ENCODE measurements around the gene ANXA1. TPM values are rescaled to one million over a fixed set of nuclear protein-coding genes. Genes with fewer than 3 reads are reported as not detected.

The ANXA1 gene
- total RNA-seq, 1 donor from 2014 or later: 90.8 TPM

DNA sequence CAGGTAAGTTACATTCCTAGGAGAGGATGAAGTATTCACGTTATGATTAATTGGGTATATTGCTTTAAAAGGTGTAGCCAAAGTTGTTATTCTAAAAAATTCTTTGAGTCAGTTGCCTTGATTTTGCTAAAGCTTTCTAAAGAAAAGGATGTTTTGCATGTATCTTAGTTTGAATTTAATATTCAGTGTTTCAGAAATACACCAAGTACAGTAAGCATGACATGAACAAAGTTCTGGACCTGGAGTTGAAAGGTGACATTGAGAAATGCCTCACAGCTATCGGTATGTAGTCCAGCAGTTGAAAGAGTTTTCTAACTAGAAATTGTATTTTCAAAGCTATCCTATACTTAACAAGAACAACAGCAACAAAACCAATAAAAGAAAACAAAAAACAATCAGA, 14.2 kb downstream of the ANXA1 start:
- H3K9ac ChIP-seq (ENCODE audit: low read depth in 1 of 3, low read length in 3 of 3): no peak overlapping the region
- H3K9me3 ChIP-seq (ENCODE audit: control insufficient read depth in 3 of 3, low read length in 3 of 3): no peaks in the 10 kb centered on the region
- H3K27ac ChIP-seq (ENCODE audit: low read depth, low read length): no peak overlapping the region
- H3K4me1 ChIP-seq (ENCODE audit: control insufficient read depth in 3 of 3, insufficient read depth in 3 of 3, low read length in 3 of 3): no peaks in the 10 kb centered on the region
- no peak overlapping the region for H3K4me3 ChIP-seq (ENCODE audit: low read length in 3 of 3)
- no peaks in the 10 kb centered on the region for H3K27me3 ChIP-seq (ENCODE audit: control insufficient read depth in 3 of 3, insufficient read depth in 3 of 3, low read length in 3 of 3)
- H3K36me3 ChIP-seq (ENCODE audit: control insufficient read depth in 3 of 3, insufficient read depth in 3 of 3, low read length in 3 of 3): peaks cover 5 to 34% (median 8%) of the 10 kb centered on the region in 3 donors

DNA sequence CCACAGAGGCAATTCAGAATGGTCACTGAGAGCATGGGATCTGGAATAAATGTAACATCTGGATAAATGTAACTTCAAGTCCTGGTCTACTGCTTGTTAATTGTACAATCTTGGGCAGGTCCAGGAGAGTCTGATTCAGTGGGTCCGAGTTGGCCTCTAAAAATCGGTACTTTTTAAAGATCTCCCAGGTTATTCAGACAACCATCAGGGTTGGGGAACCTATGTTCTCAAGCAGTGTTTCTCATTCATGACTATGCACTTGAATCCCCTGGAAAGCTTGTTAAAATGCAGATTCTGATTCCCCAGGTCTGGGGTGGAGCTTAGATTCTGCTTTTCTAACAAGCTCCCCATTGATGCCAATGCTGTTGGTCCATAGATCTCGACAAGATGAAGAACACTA, 14.8 kb downstream of the ANXA1 start:
- H3K4me3 ChIP-seq (ENCODE audit: low read length in 3 of 3): no peak overlapping the region
- H3K4me1 ChIP-seq (ENCODE audit: control insufficient read depth in 3 of 3, insufficient read depth in 3 of 3, low read length in 3 of 3): no peaks in the 10 kb centered on the region
- H3K27me3 ChIP-seq (ENCODE audit: control insufficient read depth in 3 of 3, insufficient read depth in 3 of 3, low read length in 3 of 3): no peaks in the 10 kb centered on the region
- H3K27ac ChIP-seq (ENCODE audit: low read depth, low read length): no peak overlapping the region
- no peak overlapping the region for H3K9ac ChIP-seq (ENCODE audit: low read depth in 1 of 3, low read length in 3 of 3)
- no peaks in the 10 kb centered on the region for H3K9me3 ChIP-seq (ENCODE audit: control insufficient read depth in 3 of 3, low read length in 3 of 3)
- peaks cover 4 to 30% (median 8%) of the 10 kb centered on the region in 3 donors for H3K36me3 ChIP-seq (ENCODE audit: control insufficient read depth in 3 of 3, insufficient read depth in 3 of 3, low read length in 3 of 3)

DNA sequence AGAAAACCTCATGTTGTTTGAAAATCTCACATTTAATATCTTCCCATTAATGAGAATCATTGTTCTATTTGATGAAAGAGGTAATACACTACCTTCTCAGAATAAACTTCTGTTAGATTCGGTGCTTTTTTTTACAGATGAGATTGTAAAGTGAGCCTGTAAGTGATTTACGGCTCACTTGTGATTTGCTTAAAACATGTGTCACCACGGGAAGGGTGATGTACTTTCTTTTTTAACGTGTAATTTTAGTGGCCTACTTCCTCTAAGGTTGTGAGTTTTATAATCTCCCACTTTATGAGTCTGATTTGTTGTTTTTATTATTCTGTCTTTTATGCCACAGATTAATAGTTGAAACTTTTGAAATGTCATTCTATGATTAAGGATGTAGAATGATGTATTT, 15.9 kb downstream of the ANXA1 start:
- no peak overlapping the region for H3K9ac ChIP-seq (ENCODE audit: low read depth in 1 of 3, low read length in 3 of 3)
- peaks cover 4 to 27% (median 8%) of the 10 kb centered on the region in 3 donors for H3K36me3 ChIP-seq (ENCODE audit: control insufficient read depth in 3 of 3, insufficient read depth in 3 of 3, low read length in 3 of 3)

DNA sequence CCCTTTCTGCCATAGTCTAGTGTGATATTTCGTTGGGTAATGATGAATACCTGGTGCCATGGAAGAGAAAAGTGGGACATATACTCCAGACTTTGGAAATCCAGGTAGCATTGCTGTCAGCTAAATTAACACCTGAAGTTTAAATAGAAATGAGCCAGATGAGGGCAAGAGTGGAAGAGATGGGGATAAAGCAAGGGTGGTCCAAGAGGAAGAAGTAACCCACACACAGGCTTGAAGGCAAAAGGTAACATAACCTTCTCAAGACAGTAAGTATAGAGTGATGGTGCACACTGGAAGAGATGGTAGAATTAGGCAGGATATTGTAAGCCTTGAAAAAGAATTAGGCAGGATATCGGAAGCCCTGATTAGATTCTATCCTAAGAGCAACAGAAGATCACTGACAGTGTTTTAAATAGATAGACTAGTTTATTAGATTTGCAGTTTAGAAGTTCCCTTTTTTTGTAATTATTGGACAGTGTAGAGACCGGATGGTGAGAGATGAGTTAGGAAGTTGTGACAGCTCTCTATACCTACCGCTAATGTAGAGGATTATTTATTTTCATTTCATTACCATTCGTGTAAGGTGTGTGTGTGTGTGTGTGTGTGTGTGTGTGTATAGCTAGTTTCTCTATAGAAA, 16.8 kb downstream of the ANXA1 start:
- Histone ChIP-seq H3K4me3 (ENCODE audit: low read length in 3 of 3) (no peak overlapping the region), H3K27me3 (ENCODE audit: control insufficient read depth in 3 of 3, insufficient read depth in 3 of 3, low read length in 3 of 3) (no peaks in the 10 kb centered on the region), H3K4me1 (ENCODE audit: control insufficient read depth in 3 of 3, insufficient read depth in 3 of 3, low read length in 3 of 3) (no peaks in the 10 kb centered on the region), H3K36me3 (ENCODE audit: control insufficient read depth in 3 of 3, insufficient read depth in 3 of 3, low read length in 3 of 3) (peaks cover 0 to 23% (median 7%) of the 10 kb centered on the region in 3 donors), H3K9ac (ENCODE audit: low read depth in 1 of 3, low read length in 3 of 3) (no peak overlapping the region), H3K27ac (ENCODE audit: low read depth, low read length) (no peak overlapping the region), H3K9me3 (ENCODE audit: control insufficient read depth in 3 of 3, low read length in 3 of 3) (no peaks in the 10 kb centered on the region)

More for the DNA sequence above, 15.9 kb downstream of the ANXA1 start:
- Histone ChIP-seq H3K27ac (ENCODE audit: low read depth, low read length) (no peak overlapping the region), H3K9me3 (ENCODE audit: control insufficient read depth in 3 of 3, low read length in 3 of 3) (no peaks in the 10 kb centered on the region), H3K4me3 (ENCODE audit: low read length in 3 of 3) (no peak overlapping the region), H3K4me1 (ENCODE audit: control insufficient read depth in 3 of 3, insufficient read depth in 3 of 3, low read length in 3 of 3) (no peaks in the 10 kb centered on the region), H3K27me3 (ENCODE audit: control insufficient read depth in 3 of 3, insufficient read depth in 3 of 3, low read length in 3 of 3) (no peaks in the 10 kb centered on the region)

DNA sequence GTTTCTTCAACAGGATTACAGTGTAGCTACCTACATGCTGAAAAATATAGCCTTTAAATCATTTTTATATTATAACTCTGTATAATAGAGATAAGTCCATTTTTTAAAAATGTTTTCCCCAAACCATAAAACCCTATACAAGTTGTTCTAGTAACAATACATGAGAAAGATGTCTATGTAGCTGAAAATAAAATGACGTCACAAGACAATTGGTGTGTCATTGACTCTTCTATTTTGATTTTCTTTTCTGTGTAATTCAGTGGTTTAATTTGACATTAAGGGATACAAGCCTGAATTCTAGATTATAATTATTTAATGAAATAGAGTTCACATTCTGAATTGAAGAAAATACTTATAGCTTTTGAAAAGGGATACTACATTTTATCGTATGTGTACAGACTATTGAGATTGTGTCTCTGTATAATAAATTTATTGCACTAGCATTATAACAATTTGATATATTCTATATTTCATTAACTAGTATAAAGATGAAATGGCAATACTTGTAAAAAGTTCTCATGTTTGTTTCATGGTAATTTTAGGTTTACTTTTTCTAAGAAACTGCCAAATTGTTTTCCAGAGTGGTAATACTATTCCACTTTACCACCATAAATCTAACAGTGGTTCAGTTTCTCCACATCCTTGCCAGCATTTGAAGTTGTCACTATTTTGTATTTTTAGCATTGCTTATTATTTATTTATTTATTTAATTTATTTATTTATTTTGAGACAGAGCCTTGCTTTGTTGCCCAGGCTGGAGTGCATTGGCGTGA, 18.7 kb downstream of the ANXA1 start:
- Histone ChIP-seq H3K4me3 (ENCODE audit: low read length in 3 of 3) (no peak overlapping the region), H3K27ac (ENCODE audit: low read depth, low read length) (no peak overlapping the region), H3K9me3 (ENCODE audit: control insufficient read depth in 3 of 3, low read length in 3 of 3) (no peaks in the 10 kb centered on the region), H3K9ac (ENCODE audit: low read depth in 1 of 3, low read length in 3 of 3) (no peak overlapping the region), H3K27me3 (ENCODE audit: control insufficient read depth in 3 of 3, insufficient read depth in 3 of 3, low read length in 3 of 3) (no peaks in the 10 kb centered on the region), H3K4me1 (ENCODE audit: control insufficient read depth in 3 of 3, insufficient read depth in 3 of 3, low read length in 3 of 3) (no peaks in the 10 kb centered on the region), H3K36me3 (ENCODE audit: control insufficient read depth in 3 of 3, insufficient read depth in 3 of 3, low read length in 3 of 3) (peaks cover 0 to 20% (median 6%) of the 10 kb centered on the region in 3 donors)

DNA sequence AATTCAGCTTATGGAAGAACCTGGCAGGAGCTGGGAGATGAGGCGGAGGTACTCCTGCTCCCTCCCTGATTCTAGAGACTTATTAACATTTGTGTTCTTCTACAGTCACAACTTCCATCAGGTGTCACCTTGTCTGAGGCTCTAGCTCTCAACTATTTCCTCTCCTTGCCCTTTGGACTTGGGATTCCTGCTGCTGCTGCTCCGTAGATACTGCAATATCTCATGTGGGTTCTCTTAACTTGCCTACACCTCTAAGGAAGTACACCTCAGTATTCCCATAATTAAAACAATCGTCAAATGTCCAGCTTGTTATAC, 21.2 kb downstream of the ANXA1 start:
- Histone ChIP-seq H3K9ac (ENCODE audit: low read depth in 1 of 3, low read length in 3 of 3) (no peak overlapping the region), H3K27ac (ENCODE audit: low read depth, low read length) (no peak overlapping the region), H3K36me3 (ENCODE audit: control insufficient read depth in 3 of 3, insufficient read depth in 3 of 3, low read length in 3 of 3) (peaks cover 0 to 6% (median 6%) of the 10 kb centered on the region in 3 donors), H3K9me3 (ENCODE audit: control insufficient read depth in 3 of 3, low read length in 3 of 3) (no peaks in the 10 kb centered on the region), H3K4me3 (ENCODE audit: low read length in 3 of 3) (no peak overlapping the region), H3K4me1 (ENCODE audit: control insufficient read depth in 3 of 3, insufficient read depth in 3 of 3, low read length in 3 of 3) (no peaks in the 10 kb centered on the region), H3K27me3 (ENCODE audit: control insufficient read depth in 3 of 3, insufficient read depth in 3 of 3, low read length in 3 of 3) (no peaks in the 10 kb centered on the region)

DNA sequence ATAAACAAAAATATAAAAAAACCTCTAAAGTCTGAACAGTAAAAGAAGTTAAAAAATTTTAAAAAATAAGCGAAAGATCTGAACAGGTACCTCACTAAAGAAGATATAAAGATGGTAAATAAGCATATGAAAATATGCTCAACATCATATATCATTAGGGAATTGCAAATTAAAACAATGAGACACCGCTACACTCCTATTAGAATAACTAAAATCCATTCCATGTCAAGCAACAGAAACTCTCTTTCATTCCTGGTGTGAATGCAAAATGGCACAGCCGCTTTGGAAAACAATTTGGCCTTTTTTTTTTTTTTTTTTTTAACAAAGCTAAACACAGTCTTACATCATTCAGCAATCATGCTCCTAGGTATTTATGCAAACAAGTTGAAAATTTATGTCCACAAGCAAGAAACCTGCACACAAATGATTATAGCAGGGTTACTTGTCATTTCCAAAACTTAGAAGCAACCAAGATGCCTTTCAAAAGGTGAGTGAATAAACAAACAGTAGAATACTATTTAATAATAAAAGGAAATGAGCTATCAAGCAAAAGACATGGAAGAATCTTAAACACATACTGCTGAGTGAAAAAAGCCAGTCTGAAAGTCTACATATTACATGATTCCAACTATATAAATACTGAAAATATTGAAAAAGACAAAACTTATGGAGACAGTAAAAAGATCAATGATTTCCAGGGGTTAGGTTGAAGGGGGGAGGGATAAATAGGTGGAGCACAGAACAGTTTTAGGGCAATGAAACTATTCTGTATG, 22.1 kb downstream of the ANXA1 start:
- Histone ChIP-seq H3K9ac (ENCODE audit: low read depth in 1 of 3, low read length in 3 of 3) (no peak overlapping the region), H3K4me1 (ENCODE audit: control insufficient read depth in 3 of 3, insufficient read depth in 3 of 3, low read length in 3 of 3) (no peaks in the 10 kb centered on the region), H3K36me3 (ENCODE audit: control insufficient read depth in 3 of 3, insufficient read depth in 3 of 3, low read length in 3 of 3) (no peaks in the 10 kb centered on the region), H3K4me3 (ENCODE audit: low read length in 3 of 3) (no peak overlapping the region), H3K27ac (ENCODE audit: low read depth, low read length) (no peak overlapping the region), H3K9me3 (ENCODE audit: control insufficient read depth in 3 of 3, low read length in 3 of 3) (no peaks in the 10 kb centered on the region), H3K27me3 (ENCODE audit: control insufficient read depth in 3 of 3, insufficient read depth in 3 of 3, low read length in 3 of 3) (no peaks in the 10 kb centered on the region)

DNA sequence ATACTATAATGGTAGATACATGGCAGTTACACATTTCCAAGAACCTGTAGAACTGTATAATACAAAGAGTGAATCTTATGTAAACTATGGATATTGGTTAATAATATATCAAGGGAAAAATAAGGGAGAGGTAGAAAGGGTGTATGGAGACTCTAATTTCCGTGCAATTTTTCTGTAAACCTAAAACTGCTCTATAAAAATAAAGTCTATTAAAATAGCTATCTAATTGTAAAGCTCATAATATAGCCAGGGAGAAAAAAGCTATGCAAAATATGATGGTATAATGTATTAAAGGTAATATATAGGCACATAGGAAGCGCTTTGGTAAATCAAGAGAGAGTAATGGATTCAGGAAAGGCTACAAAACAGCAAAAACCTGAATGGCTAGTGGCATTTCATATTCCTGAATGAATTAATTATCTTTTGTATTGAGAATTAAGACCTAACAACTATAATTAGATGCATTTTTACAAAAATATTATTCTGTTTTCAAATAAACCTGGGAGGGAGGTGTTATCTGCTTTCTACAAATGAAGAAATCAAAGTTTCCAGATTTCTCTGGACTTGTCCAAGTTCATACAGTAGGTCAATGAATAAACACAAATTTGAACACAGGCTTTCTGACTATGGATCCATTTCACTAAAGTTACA, 22.8 kb downstream of the ANXA1 start:
- Histone ChIP-seq H3K27me3 (ENCODE audit: control insufficient read depth in 3 of 3, insufficient read depth in 3 of 3, low read length in 3 of 3) (no peaks in the 10 kb centered on the region), H3K9ac (ENCODE audit: low read depth in 1 of 3, low read length in 3 of 3) (no peak overlapping the region), H3K27ac (ENCODE audit: low read depth, low read length) (no peak overlapping the region), H3K4me3 (ENCODE audit: low read length in 3 of 3) (no peak overlapping the region), H3K9me3 (ENCODE audit: control insufficient read depth in 3 of 3, low read length in 3 of 3) (no peaks in the 10 kb centered on the region), H3K4me1 (ENCODE audit: control insufficient read depth in 3 of 3, insufficient read depth in 3 of 3, low read length in 3 of 3) (no peaks in the 10 kb centered on the region), H3K36me3 (ENCODE audit: control insufficient read depth in 3 of 3, insufficient read depth in 3 of 3, low read length in 3 of 3) (no peaks in the 10 kb centered on the region)

DNA sequence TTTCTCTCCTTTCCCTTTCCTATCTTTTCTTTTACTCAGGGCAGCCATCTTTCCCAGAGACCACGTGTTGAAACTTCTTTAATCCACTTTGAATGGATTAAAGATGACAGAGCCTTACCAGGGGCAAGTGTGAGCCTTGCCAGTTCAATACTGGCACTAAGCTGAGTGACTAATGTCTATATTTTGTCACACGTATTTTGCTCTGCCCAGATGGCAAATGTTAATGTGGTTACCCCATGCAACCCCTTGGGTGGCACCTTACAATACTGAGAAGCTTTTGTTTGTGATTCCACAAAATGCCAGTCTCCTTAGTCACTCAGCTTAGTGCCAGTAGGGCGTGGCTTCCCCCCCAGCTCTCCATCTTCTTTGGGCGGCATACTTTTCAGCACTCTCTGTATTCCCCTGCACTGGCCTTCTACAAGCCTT, 24.8 kb downstream of the ANXA1 start:
- Histone ChIP-seq H3K4me1 (ENCODE audit: control insufficient read depth in 3 of 3, insufficient read depth in 3 of 3, low read length in 3 of 3) (peaks cover 0 to 4% (median 1%) of the 10 kb centered on the region in 3 donors), H3K36me3 (ENCODE audit: control insufficient read depth in 3 of 3, insufficient read depth in 3 of 3, low read length in 3 of 3) (no peaks in the 10 kb centered on the region), H3K27ac (ENCODE audit: low read depth, low read length) (no peak overlapping the region), H3K4me3 (ENCODE audit: low read length in 3 of 3) (no peak overlapping the region), H3K9me3 (ENCODE audit: control insufficient read depth in 3 of 3, low read length in 3 of 3) (no peaks in the 10 kb centered on the region), H3K9ac (ENCODE audit: low read depth in 1 of 3, low read length in 3 of 3) (no peak overlapping the region), H3K27me3 (ENCODE audit: control insufficient read depth in 3 of 3, insufficient read depth in 3 of 3, low read length in 3 of 3) (no peaks in the 10 kb centered on the region)

Measured in skeletal muscle tissue (tissue), 4 donors.